GM12878 (cell line): ENCODE measurements around the gene TM4SF1. TPM values are rescaled to one million over a fixed set of nuclear protein-coding genes. Genes with fewer than 3 reads are reported as not detected.

ENCODE experiments used
- ATAC-seq: fragments of 200-7000 bp; cut with Tn5 transposase; 3 replicates; pipeline ENCODE4 v1.9.1; 2020; ENCODE audit warnings: mild to moderate bottlenecking, moderate library complexity
- BruUV-seq: library from RNA; stranded (reverse); fragments of 400-500 nt; replicated peaks from 2 replicates; lab custom pipeline; 2021; lab: Mats Ljungman, UMichigan
- CTCF ChIA-PET: fragments of 300-600 bp; sonication (Branson Sonifier 250); formaldehyde crosslinking; extraction: SDS; loops from one replicate; lab custom pipeline; 2021; ENCODE audit warnings: inconsistent platforms; lab: Yijun Ruan, JAX
- POLR2A ChIA-PET: fragments of 350-600 bp; formaldehyde crosslinking; extraction: SDS; loops from one replicate; lab custom pipeline; 2021; ENCODE audit warnings: inconsistent platforms; lab: Charles Lee
- RAD21 ChIA-PET: fragments of 300-600 bp; sonication (Branson Sonifier 250); formaldehyde crosslinking; loops from one replicate; lab custom pipeline; 2023; ENCODE audit warnings: antibody characterized with exemption; ENCODE audit not compliant: unreplicated experiment; lab: Charles Lee
- SMC1A ChIA-PET: fragments of 300-600 bp; sonication (Branson Sonifier 250); formaldehyde crosslinking; loops from one replicate; lab custom pipeline; 2023; ENCODE audit not compliant: unreplicated experiment, uncharacterized antibody; lab: Charles Lee
- DNase-seq: peaks from one replicate; pipeline ENCODE4 v3.0.0-alpha.2; 2011; ENCODE audit warnings: low read depth, low spot score
- FAIRE-seq: peaks from 3 replicates; lab custom pipeline; 2011; peaks lifted over from hg19 to GRCh38; lab: Jason Lieb, UNC
- H2AFZ ChIP-seq: 2 replicates; pipeline ENCODE4 v1.6.0; 2011; ENCODE audit warnings: low read depth, low read length, control low read depth; ENCODE audit not compliant: control insufficient read depth
- H3K27ac ChIP-seq: 2 replicates; pipeline ENCODE4 v1.5.1; 2011; ENCODE audit warnings: control low read depth; ENCODE audit not compliant: control insufficient read depth, insufficient read depth
- H3K27me3 ChIP-seq, 2 experiments: replicated peaks in 1 of 2; 2 replicates each; pipeline versions ENCODE4 v1.6.0 to v1.6.1; 2011; ENCODE audit warnings: low read length in 1 of 2; ENCODE audit not compliant: control insufficient read depth in 2 of 2, insufficient read depth in 2 of 2
- H3K36me3 ChIP-seq, 2 experiments: 2 replicates each; pipeline ENCODE4 v1.5.1; 2011; ENCODE audit warnings: low read length in 1 of 2; ENCODE audit not compliant: control insufficient read depth in 2 of 2, insufficient read depth in 2 of 2
- H3K4me1 ChIP-seq: 2 replicates; pipeline ENCODE4 v1.6.1; 2011; ENCODE audit warnings: mild to moderate bottlenecking, low read length, moderate library complexity, mixed read lengths; ENCODE audit not compliant: control insufficient read depth, insufficient read depth
- H3K4me2 ChIP-seq: 2 replicates; pipeline ENCODE4 v1.6.0; 2011; ENCODE audit warnings: control low read depth; ENCODE audit not compliant: control insufficient read depth, insufficient read depth
- H3K4me3 ChIP-seq: fragments of 200-600 bp; sonication (generic); 2 replicates; pipeline ENCODE4 v1.5.1; 2016
- H3K79me2 ChIP-seq: 2 replicates; pipeline ENCODE4 v1.6.0; 2011; ENCODE audit warnings: low read length; ENCODE audit not compliant: control insufficient read depth, insufficient read depth
- H3K9ac ChIP-seq: 2 replicates; pipeline ENCODE4 v1.8.0; 2011; ENCODE audit warnings: low read length, control low read depth, mixed read lengths; ENCODE audit not compliant: control insufficient read depth, insufficient read depth
- H3K9me3 ChIP-seq: replicated peaks from 3 replicates; pipeline ENCODE4 v1.5.1; 2011; ENCODE audit warnings: mild to moderate bottlenecking, low read length; ENCODE audit not compliant: control insufficient read depth, insufficient read depth
- H4K20me1 ChIP-seq: 2 replicates; pipeline ENCODE4 v1.6.0; 2011; ENCODE audit not compliant: control insufficient read depth, insufficient read depth
- BCLAF1 ChIP-seq: fragments of 450-650 bp; IDR thresholded peaks from 2 replicates; pipeline ENCODE4 v1.6.1; 2017; ENCODE audit warnings: antibody characterized with exemption, mild to moderate bottlenecking, moderate library complexity
- RB1 ChIP-seq: fragments of 450-650 bp; formaldehyde crosslinking; IDR thresholded peaks from 2 replicates; pipeline ENCODE4 v1.6.1; 2017; ENCODE audit warnings: mild to moderate bottlenecking, borderline replicate concordance
- TCF3 ChIP-seq: IDR thresholded peaks from 2 replicates; pipeline ENCODE4 v1.6.1; 2012; ENCODE audit warnings: low read depth, mild to moderate bottlenecking, low read length, borderline replicate concordance; ENCODE audit not compliant: insufficient read depth
- ZNF687 ChIP-seq: fragments of 450-650 bp; IDR thresholded peaks from 2 replicates; pipeline ENCODE4 v1.6.1; 2017; ENCODE audit warnings: mild to moderate bottlenecking, moderate library complexity
- WGBS: methylation state at CpG from one replicate; pipeline ENCODE4 v1.1.6; 2016; ENCODE audit warnings: low lambda C conversion rate; ENCODE audit not compliant: insufficient replicate concordance, insufficient coverage; ENCODE audit errors: missing lambda C conversion rate; 5-methylcytosine and 5-hydroxymethylcytosine counted together
- in situ Hi-C: fragments of 300-500 bp; cut with MboI; formaldehyde crosslinking; loops from 9 replicates; pipeline ENCODE4 v1.14.3; 2018; ENCODE audit warnings: mixed read lengths
- intact Hi-C: fragments of 100-400 bp; cut with micrococcal nuclease; formaldehyde crosslinking; loops from one replicate; pipeline ENCODE4 v1.14.2; 2022; ENCODE audit not compliant: unreplicated experiment
- polyA plus RNA-seq, 11 experiments: library from polyadenylated mRNA; depleted of rRNA in 4 of 11; unstranded in 6 of 11; stranded (reverse) in 5 of 11; fragments of >200 nt; fragmentation: Nextera tagmentation in 4 of 11; fragmentation: Illumina TruSeq in 1 of 11; extraction: Ambion mirVana in 4 of 11; extraction: Trizol in 1 of 11; gene quantifications; 1 replicate in 1 of 11; 2 replicates in 10 of 11; pipeline versions ENCODE4 v1.2.1 to v1.2.3, GENCODE V29; 2011 to 2016; ENCODE audit warnings: inconsistent platforms in 2 of 11, missing spikeins in 2 of 11, low read depth in 1 of 11
- total RNA-seq, 4 experiments: library from RNA; depleted of rRNA in 3 of 4; stranded (reverse); fragments of >200 nt in 3 of 4; fragmentation: Illumina TruSeq in 1 of 4; extraction: Trizol in 1 of 4; gene quantifications; 2 replicates each; pipeline versions ENCODE4 v1.2.1 to v1.2.3, GENCODE V29; 2013 to 2021

Gene TM4SF1
- total and polyA plus RNA-seq, 10 of the 15 experiments (the other 5 are each of a cell fraction or from before 2014, with no cell fraction given) = 0.05 to 1.2 TPM; not detected in 8

- Histone ChIP-seq H3K9ac (no peak overlapping the region), H2AFZ (no peak overlapping the region), H3K9me3 (no peaks in the 10 kb centered on the region), H3K27ac (no peak overlapping the region), H3K79me2 (no peaks in the 10 kb centered on the region), H3K4me3 (no peak overlapping the region), H3K27me3 (peaks cover 3% of the 10 kb centered on the region in 2 experiments; a peak in 2 of 4 replicates), H3K4me1 (no peaks in the 10 kb centered on the region), H3K36me3 (no peaks in the 10 kb centered on the region), H4K20me1 (no peaks in the 10 kb centered on the region), H3K4me2 (no peak overlapping the region)
- RAD21 ChIA-PET = no interaction called here
- FAIRE-seq = no peak
- in situ Hi-C loops = no loop called here
- no peak for DNase-seq
- intact Hi-C loops = no loop called here
- POLR2A ChIA-PET = no interaction called here
- ATAC-seq = no peak
- SMC1A ChIA-PET = interaction anchor here (1.2 kb wide), 1 partner anchor 13 kb away, joined by 3 read pairs; no protein-coding TSS in a partner anchor
- CTCF ChIA-PET = no interaction called here
- TF ChIP-seq RB1 = no peak
- TF ChIP-seq TCF3 = no peak
- no peak for TF ChIP-seq BCLAF1
- no peak for TF ChIP-seq ZNF687
- no TSS peak for BruUV-seq
- WGBS = 10% methylated on average over 2 of the region's 2 CpGs
These were observed 55.8 kb downstream of the TM4SF1 start for GRCh38 chr3:149321640-149322039.
